Keratinocyte (primary cell): ENCODE results near the gene CHRNA1.
"Not testable (repeated sequence)": the region's sequence is repeated elsewhere in the genome, so short reads cannot be mapped to it uniquely, and the experiment has no call there.

Experiments used
- EZH2 ChIP-seq: IDR thresholded peaks from one replicate; pipeline ENCODE4 v1.6.1; 2012; ENCODE audit warnings: inconsistent platforms, mild to moderate bottlenecking, low read length, moderate library complexity
- TF ChIP-seq, protein P1 (sequence below), 3 experiments: IDR thresholded peaks in 1 of 3; conservative IDR thresholded peaks in 1 of 3; optimal IDR thresholded peaks in 1 of 3; 2 replicates in 2 of 3; 3 replicates in 1 of 3; pipeline versions ENCODE3 to v1.5.1; 2011; ENCODE audit warnings: low read length in 3 of 3, mild to moderate bottlenecking in 3 of 3, moderate library complexity in 2 of 3, control low read depth in 1 of 3, inconsistent platforms in 1 of 3; ENCODE audit not compliant: insufficient read depth in 2 of 3; ENCODE audit errors: extremely low read depth in 1 of 3

GRCh38 chr2:174709416-174710004, 54.8 kb downstream of the CHRNA1 start:
- not testable (repeated sequence) for TF ChIP-seq EZH2
- TF ChIP-seq, protein P1, sequence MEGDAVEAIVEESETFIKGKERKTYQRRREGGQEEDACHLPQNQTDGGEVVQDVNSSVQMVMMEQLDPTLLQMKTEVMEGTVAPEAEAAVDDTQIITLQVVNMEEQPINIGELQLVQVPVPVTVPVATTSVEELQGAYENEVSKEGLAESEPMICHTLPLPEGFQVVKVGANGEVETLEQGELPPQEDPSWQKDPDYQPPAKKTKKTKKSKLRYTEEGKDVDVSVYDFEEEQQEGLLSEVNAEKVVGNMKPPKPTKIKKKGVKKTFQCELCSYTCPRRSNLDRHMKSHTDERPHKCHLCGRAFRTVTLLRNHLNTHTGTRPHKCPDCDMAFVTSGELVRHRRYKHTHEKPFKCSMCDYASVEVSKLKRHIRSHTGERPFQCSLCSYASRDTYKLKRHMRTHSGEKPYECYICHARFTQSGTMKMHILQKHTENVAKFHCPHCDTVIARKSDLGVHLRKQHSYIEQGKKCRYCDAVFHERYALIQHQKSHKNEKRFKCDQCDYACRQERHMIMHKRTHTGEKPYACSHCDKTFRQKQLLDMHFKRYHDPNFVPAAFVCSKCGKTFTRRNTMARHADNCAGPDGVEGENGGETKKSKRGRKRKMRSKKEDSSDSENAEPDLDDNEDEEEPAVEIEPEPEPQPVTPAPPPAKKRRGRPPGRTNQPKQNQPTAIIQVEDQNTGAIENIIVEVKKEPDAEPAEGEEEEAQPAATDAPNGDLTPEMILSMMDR (optimal IDR thresholded peaks at IDR 0.05 in 1 of 3, IDR thresholded peaks at IDR 0.05 in 1 of 3, conservative IDR thresholded peaks at IDR 0.05 in 1 of 3; ENCODE audit: extremely low read depth in 1 of 3, insufficient read depth in 2 of 3, low read length in 3 of 3): not testable (repeated sequence)
